ENCODE data around the gene PSMB3.

The PSMB3 gene

DNA sequence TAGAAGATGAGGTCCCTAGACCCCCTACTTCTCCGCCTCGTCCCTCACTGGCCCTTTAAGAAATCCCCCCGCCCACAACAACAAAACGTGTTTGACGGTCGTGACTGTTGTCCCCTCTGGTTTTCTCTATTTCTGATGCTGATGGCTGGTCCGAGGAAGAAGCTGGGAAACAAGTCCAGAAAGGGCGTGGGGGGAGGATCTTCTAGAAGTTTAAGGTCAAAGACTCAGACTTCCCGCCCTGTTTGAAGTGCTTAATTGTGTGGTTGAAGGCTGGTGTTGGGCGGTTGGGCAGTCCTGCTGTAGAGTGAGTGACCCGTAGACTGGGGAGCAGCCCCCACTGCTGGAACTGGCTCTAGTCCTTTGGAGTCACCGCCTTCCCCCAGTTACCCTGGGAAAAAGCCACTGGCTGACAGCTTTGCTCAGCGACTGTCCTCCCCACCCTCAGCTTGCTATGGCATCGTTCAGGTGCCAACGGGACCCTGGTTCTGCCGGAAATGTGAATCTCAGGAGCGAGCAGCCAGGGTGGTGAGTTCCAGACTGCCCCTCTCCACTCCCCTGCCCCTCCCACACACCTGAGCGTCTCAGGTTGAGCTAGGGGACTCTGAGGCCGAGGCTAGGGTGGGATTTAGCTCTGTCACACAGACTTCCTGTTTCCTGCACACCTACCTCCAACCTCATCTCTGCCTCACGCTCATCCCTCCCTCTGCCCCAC, 45.9 kb upstream of the PSMB3 start:
- H3K27ac ChIP-seq = peak overlapping the region; percentile 94
- TF ChIP-seq, protein P1, sequence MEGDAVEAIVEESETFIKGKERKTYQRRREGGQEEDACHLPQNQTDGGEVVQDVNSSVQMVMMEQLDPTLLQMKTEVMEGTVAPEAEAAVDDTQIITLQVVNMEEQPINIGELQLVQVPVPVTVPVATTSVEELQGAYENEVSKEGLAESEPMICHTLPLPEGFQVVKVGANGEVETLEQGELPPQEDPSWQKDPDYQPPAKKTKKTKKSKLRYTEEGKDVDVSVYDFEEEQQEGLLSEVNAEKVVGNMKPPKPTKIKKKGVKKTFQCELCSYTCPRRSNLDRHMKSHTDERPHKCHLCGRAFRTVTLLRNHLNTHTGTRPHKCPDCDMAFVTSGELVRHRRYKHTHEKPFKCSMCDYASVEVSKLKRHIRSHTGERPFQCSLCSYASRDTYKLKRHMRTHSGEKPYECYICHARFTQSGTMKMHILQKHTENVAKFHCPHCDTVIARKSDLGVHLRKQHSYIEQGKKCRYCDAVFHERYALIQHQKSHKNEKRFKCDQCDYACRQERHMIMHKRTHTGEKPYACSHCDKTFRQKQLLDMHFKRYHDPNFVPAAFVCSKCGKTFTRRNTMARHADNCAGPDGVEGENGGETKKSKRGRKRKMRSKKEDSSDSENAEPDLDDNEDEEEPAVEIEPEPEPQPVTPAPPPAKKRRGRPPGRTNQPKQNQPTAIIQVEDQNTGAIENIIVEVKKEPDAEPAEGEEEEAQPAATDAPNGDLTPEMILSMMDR (conservative IDR thresholded peaks at IDR 0.05) = no peak

DNA sequence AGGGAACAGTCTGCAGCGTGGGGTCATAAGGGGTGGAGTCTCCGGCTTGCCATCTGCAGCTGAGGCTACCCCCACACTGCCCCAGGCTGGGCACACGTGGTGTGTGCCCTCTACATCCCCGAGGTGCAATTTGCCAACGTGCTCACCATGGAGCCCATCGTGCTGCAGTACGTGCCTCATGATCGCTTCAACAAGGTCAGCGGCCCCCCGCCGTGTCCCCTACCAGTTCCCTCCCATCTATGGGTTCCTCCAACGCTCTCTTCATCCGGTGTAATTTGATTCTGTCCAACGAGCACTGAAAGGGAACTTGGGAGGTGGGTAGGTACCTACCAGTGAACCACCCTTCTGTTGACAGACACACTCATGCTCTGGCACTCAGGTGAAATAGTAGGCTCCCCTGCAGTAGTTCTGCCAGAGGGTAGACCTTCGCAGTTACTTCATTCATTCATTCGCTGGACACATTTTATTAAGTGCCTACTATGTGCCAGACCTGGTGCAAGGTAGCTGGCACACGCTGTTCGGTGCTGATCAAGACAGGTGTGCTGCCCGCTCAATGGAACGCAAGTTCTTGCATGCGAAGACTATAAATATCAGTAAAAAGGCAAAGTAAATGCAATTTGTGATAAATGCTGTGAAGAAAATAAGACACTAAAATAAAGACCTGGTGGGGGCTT, 44.7 kb upstream of the PSMB3 start:
- TF ChIP-seq, protein P1 (conservative IDR thresholded peaks at IDR 0.05) = no peak
- no peak overlapping the region for H3K27ac ChIP-seq

DNA sequence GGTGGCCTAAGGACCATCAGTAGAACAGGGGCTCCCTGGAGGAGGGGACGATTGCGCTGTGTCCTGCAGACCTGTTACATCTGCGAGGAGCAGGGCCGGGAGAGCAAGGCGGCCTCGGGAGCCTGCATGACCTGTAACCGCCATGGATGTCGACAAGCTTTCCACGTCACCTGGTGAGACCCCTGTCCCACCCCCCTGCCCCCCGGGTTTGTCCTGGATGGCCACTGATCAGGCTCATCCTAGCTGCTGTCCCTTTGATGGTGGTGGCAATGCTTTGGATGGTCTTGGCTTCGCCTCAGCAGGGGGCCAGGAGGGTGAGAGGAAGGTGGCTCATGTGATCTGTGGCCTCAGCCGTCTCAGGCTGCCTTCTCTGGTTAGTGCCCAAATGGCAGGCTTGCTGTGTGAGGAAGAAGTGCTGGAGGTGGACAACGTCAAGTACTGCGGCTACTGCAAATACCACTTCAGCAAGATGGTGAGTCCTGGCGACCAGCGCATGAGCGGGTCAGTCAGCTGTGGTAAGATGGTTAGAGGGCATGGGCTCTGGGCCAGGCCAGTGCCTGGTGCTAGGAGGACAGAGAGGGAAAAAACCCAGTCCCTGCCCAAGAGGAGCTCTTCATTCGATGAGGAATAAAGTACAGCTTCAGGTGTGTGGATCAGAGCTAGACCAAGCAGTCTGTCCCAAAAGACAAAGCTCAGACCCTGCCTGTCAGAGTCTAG, 43.3 kb upstream of the PSMB3 start:
- no peak overlapping the region for H3K27ac ChIP-seq

DNA sequence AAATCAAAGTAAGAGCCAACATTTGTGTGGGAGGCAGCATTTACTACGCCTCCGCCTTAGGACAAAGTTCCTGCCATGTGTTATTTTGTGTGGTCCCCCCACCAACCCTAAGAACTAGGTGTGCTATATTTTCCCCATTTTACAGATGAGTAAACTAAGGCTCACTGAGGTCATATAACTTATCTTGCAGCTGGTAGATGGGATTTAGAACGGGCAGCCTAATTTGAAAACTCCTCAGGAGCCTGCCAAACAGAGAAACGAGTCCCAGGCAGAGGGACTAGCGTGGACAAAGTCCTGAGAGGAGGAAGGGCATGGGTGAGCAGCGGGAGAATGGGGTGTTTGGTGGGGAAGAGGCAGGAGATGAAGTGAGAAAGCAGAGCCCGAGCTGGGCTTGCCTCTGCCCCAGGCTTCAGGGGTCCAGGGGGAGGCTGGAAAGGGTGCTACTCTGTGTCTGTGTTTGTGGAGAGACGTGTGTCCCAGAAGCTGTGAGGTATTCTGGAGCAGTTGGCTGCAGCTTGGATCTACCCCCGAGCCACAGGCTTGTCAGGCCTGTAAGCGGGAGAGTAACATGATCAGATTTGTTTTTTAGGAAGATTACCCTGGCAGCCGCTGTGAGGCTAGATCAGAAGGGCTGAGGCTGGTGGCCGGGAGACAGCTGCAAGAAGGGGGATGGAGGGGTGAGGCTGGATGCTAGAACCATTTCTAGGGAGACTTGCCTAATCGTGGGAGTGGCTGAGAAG, 42.5 kb upstream of the PSMB3 start:
- TF ChIP-seq, protein P1 (conservative IDR thresholded peaks at IDR 0.05) = no peak
- H3K27ac ChIP-seq = no peak overlapping the region

More for the DNA sequence above, 43.3 kb upstream of the PSMB3 start:
- TF ChIP-seq, protein P1 (conservative IDR thresholded peaks at IDR 0.05) = no peak

DNA sequence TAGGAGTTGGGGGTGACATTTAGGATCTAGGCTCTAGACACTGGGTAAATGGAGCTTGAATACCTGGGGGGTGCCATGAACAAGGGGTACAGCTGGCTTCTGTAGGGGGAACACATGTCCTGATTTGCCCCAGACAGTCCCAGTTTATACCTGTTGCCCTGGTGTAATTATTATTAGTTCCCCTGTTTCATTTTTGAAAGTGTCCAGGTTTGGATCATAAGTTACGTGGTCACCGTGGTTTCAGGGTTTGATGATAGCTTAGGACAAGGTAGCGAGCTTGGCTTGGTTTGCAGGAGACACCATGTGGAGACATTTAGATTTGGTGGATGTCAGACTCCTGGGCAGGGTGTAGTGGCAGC, 42.0 kb upstream of the PSMB3 start:
- TF ChIP-seq, protein P1 (conservative IDR thresholded peaks at IDR 0.05) = no peak

DNA sequence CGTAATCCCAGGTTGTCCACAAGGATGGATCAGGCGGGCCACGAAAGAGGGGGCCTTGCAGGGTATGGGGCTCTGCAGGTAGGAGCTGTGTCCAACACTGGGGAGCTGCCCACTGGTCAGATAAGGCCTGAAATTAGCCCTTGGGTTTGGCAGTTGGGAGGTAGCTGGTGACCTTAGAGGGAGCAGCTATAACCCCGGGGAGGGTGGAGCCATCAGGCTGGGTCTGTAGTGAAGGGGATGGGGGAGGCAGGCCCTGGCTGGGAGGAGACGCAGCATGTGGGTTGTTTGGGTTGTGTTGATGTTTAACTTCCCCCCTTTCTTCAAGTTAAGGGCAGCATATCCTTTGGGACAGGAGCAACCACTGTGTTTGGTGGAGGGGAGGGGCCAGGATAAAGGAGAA, 41.6 kb upstream of the PSMB3 start:
- H3K27ac ChIP-seq = no peak overlapping the region
- TF ChIP-seq, protein P1 (conservative IDR thresholded peaks at IDR 0.05) = no peak

More for the DNA sequence above, 42.0 kb upstream of the PSMB3 start:
- no peak overlapping the region for H3K27ac ChIP-seq
